Endothelial cell (in vitro differentiated cells): Measurements from ENCODE around the gene RGS17. TPM values are rescaled to one million over a fixed set of nuclear protein-coding genes. Genes with fewer than 3 reads are reported as not detected.

Experiments
- DNase-seq: peaks from one replicate; pipeline ENCODE4 v3.0.0; 2021; ENCODE audit warnings: low spot score
- H3K27ac Mint-ChIP-seq: one replicate; pipeline ENCODE4 v1.8.0; 2021; ENCODE audit warnings: mixed read lengths, inconsistent platforms; ENCODE audit not compliant: unreplicated experiment
- H3K27me3 Mint-ChIP-seq: one replicate; pipeline ENCODE4 v1.8.0; 2021; ENCODE audit warnings: mild to moderate bottlenecking, moderate library complexity, mixed read lengths, inconsistent platforms; ENCODE audit not compliant: unreplicated experiment
- H3K36me3 Mint-ChIP-seq: one replicate; pipeline ENCODE4 v1.8.0; 2021; ENCODE audit warnings: mild to moderate bottlenecking, low read depth, mixed read lengths, inconsistent platforms; ENCODE audit not compliant: unreplicated experiment
- H3K4me1 Mint-ChIP-seq: one replicate; pipeline ENCODE4 v1.8.0; 2021; ENCODE audit warnings: mild to moderate bottlenecking, mixed read lengths, inconsistent platforms; ENCODE audit not compliant: unreplicated experiment
- H3K4me3 Mint-ChIP-seq: one replicate; pipeline ENCODE4 v1.8.0; 2021; ENCODE audit warnings: mild to moderate bottlenecking, mixed read lengths, inconsistent platforms; ENCODE audit not compliant: unreplicated experiment
- H3K9me3 Mint-ChIP-seq: one replicate; pipeline ENCODE4 v1.8.0; 2021; ENCODE audit warnings: mixed read lengths, inconsistent platforms; ENCODE audit not compliant: unreplicated experiment
- total RNA-seq: library from RNA; stranded (reverse); fragmentation: NEBNext Ultra II Directional; extraction: Animal tissue kit (Norgen Biotek cat#: 25700); gene quantifications from one replicate; pipeline ENCODE4 v1.2.1, GENCODE V29; 2021; ENCODE audit not compliant: unreplicated experiment
- TF ChIP-seq, protein P1 (sequence below): fragments of 200-600 bp; sonication (generic); IDR thresholded peaks from one replicate; pipeline ENCODE4 v1.5.0; 2021; ENCODE audit warnings: antibody characterized with exemption; ENCODE audit not compliant: unreplicated experiment

Gene RGS17
- total RNA-seq, 1 donor from 2014 or later = 12.0 TPM

DNA sequence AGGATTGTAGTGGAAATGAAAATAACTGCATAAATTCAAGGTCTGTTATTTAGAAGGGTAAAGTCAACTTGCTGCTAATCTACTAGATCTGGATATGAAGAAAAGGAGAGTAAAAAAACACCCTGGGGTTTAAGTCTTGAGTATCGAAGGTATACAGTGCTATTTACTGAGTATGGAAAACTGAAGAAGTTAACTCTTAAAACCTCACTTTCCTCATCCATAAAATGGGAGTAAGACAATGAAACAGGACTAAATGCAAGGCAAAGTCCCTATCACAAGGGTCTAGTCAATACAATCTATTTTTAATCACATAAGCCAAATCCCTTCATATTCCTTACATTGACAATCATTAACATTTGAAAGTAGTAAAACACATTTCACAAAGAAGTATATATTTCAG, 150.4 kb downstream of the RGS17 start:
- peaks cover 3% of the 10 kb centered on the region for H3K27me3 Mint-ChIP-seq
- TF ChIP-seq, protein P1, sequence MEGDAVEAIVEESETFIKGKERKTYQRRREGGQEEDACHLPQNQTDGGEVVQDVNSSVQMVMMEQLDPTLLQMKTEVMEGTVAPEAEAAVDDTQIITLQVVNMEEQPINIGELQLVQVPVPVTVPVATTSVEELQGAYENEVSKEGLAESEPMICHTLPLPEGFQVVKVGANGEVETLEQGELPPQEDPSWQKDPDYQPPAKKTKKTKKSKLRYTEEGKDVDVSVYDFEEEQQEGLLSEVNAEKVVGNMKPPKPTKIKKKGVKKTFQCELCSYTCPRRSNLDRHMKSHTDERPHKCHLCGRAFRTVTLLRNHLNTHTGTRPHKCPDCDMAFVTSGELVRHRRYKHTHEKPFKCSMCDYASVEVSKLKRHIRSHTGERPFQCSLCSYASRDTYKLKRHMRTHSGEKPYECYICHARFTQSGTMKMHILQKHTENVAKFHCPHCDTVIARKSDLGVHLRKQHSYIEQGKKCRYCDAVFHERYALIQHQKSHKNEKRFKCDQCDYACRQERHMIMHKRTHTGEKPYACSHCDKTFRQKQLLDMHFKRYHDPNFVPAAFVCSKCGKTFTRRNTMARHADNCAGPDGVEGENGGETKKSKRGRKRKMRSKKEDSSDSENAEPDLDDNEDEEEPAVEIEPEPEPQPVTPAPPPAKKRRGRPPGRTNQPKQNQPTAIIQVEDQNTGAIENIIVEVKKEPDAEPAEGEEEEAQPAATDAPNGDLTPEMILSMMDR = no peak
- peak overlapping the region; percentile 43 for H3K27ac Mint-ChIP-seq
- H3K9me3 Mint-ChIP-seq = no peaks in the 10 kb centered on the region
- DNase-seq = no peak
- H3K4me1 Mint-ChIP-seq = peaks cover 30% of the 10 kb centered on the region
- peak overlapping the region; percentile 5 for H3K4me3 Mint-ChIP-seq
- H3K36me3 Mint-ChIP-seq = no peaks in the 10 kb centered on the region

DNA sequence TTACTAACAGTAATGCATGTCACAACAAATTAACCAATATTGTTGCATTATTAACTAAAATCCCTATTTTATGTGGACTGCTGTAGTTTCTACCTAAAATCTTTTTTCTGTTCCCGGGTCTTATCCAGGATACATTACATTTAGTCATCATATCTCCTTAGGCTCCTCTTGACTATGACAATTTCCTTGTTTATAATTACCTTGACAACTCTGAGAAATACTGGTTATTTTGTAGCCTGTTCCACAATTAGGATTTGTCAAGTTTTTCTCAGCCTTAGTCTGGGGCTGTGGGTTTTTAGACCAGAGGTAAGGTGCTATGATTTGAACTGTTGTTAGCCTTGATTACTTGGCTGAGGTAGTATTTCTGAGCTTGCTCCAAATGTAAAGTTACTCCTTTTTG, 152.0 kb downstream of the RGS17 start:
- Mint-ChIP-seq H3K4me3 (no peak overlapping the region), H3K27ac (no peak overlapping the region), H3K36me3 (no peaks in the 10 kb centered on the region), H3K4me1 (peaks cover 23% of the 10 kb centered on the region), H3K9me3 (no peaks in the 10 kb centered on the region), H3K27me3 (peaks cover 3% of the 10 kb centered on the region)
- DNase-seq = no peak
- TF ChIP-seq, protein P1 = no peak

DNA sequence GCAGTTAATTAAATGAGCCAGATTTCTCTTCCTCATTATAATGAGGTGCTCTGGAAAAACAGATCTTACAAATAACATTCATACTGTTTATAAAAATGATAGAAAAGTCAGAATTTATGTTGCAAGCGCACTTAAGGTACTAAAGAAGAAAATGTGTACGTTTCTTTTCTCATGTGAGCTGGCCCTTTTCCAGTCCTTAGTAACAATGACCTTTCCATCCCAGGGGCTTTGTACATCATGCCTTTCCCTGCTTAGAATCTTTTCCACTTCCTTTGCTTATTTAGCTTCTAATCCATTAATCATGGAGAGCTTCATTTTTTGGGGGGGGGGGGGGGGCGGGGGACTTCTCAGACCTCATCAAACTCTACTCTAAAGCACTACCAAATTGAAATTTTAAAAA, 153.0 kb downstream of the RGS17 start:
- no peaks in the 10 kb centered on the region for H3K9me3 Mint-ChIP-seq
- TF ChIP-seq, protein P1 = no peak
- peaks cover 19% of the 10 kb centered on the region for H3K4me1 Mint-ChIP-seq
- H3K4me3 Mint-ChIP-seq = no peak overlapping the region
- H3K27ac Mint-ChIP-seq = no peak overlapping the region
- H3K36me3 Mint-ChIP-seq = no peaks in the 10 kb centered on the region
- no peak for DNase-seq
- H3K27me3 Mint-ChIP-seq = peaks cover 3% of the 10 kb centered on the region

DNA sequence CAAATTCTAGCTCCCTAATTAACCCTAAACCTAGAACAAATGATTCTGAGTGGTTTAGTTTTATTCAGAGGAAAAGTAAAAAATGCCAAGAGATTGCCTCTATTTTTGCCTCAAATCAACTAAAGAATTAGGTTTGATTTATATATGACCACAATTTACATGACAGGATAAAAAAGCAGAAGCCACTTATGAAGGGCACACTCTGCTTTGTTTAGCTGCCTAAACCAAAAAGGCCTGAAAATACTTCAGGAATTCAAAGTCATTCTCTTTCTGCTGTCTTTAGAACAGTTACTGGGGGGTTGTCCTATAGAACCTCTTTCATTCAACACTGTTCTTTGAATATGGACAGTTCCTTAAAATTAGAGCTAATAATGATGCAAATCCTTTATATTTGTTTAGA, 153.5 kb downstream of the RGS17 start:
- DNase-seq = no peak
- no peaks in the 10 kb centered on the region for H3K9me3 Mint-ChIP-seq
- peaks cover 3% of the 10 kb centered on the region for H3K27me3 Mint-ChIP-seq
- H3K4me1 Mint-ChIP-seq = peaks cover 19% of the 10 kb centered on the region
- TF ChIP-seq, protein P1 = no peak
- no peak overlapping the region for H3K4me3 Mint-ChIP-seq
- no peak overlapping the region for H3K27ac Mint-ChIP-seq
- no peaks in the 10 kb centered on the region for H3K36me3 Mint-ChIP-seq

DNA sequence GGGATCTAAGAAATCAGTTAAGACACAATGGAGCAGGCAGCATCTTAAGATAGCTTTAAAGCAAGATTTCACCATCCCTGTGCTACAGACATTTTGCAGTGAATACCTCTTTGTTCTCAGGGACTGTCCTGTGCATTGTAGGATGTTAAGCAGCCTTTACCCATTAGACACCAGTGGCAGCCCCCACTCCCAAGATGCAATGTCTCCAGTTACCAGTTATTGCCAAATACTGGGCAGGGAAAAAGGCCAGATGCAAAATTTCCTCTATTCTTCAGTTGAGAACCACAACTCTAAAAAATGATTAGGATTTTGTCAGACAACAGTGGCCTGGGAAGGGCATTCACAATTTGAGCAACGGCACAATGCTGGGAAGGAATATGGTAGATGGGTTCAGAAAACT, 154.3 kb downstream of the RGS17 start:
- no peak overlapping the region for H3K27ac Mint-ChIP-seq
- no peaks in the 10 kb centered on the region for H3K36me3 Mint-ChIP-seq
- no peak overlapping the region for H3K4me3 Mint-ChIP-seq
- no peaks in the 10 kb centered on the region for H3K9me3 Mint-ChIP-seq
- no peak for DNase-seq
- TF ChIP-seq, protein P1 = no peak
- H3K27me3 Mint-ChIP-seq = peaks cover 3% of the 10 kb centered on the region
- H3K4me1 Mint-ChIP-seq = peaks cover 16% of the 10 kb centered on the region
